ENCODE results near the gene SLC8A2.
"Not testable (repeated sequence)": the region's sequence is repeated elsewhere in the genome, so short reads cannot be mapped to it uniquely, and the experiment has no call there.

The SLC8A2 gene

DNA sequence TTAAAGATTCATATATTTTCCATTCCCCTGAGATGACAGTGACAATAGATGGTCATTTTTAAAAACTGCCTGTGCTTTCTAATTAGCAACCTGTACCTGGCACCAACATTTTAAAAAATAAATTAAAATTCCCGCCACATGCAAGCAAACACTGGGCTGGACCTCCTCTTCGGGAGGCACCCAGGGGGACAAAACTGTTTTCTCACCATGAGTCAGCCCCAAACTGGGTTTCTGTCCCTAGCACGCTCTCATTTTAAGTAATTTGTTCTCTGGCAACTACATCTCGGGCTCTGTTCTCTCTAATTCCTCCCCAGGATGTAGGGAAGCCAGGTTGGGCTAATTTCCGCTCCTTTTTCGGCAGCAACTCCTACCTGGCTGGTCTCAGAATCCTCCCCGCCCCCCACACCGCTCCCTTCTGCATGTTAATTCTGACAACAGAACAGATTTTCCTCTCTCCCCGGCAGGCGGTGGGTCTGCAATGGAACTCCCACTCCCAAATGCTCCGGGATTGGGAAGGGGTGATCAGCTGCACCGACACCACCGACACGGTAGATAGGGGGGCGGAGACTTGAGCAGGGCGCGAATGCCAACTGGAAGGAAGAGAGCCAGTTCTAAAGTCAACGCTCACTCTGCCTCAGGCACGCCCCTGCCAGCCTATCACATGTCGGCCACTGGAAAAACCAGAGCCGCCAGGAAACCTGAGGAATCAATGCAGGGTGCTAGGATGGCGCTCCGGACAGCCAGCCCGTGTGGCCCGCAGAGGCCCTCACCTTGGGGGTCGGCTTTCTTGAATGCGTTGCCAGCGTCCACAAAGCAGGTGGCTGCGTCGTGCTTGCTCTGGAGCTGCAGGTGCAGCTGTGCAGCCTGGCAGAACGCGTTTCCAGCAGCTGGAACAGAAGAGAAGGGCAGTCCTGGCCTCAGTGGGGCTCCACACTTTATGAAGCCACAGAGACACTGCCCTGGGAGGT lies 28.5 kb upstream of the SLC8A2 start:
- no peak for DNase-seq

DNA sequence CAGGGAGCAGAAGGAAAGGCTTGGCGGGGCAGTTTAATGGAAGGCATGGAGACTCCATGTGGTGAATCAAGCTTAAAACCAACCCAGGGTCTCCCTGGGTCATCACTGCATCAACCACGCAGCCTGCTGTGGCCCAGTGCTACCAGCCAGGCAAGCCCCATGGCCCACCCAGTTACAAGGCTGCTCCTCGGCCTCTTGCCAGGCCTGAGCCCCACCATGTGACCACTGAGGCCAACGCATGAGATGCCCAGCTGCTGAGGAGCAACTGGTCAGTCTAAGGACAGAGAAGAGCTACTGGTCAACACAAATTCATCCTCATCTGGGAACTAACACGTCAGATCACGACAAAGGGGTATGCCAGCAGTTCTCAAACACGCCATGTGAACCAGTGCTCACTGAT lies 27.7 kb upstream of the SLC8A2 start:
- DNase-seq = no peak

DNA sequence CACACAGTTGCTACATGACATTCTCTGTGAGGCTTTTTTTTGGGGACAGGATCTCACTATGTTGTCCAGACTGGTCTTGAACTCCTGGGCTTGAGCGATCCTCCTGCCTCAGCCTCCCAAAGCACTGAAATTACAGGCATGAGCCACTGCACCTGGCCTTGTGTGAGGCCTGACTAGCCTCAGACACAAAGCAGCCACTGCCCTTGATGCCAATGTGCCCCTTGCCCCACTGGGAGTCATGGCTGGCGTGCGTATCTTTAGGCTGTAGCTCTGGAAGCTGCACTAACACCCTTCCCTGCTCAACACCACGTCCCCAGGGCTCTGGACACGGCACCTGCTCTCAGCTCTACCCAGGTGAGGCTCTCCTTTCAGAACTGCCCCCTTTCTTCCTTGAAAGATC lies 26.9 kb upstream of the SLC8A2 start:
- DNase-seq = no peak

DNA sequence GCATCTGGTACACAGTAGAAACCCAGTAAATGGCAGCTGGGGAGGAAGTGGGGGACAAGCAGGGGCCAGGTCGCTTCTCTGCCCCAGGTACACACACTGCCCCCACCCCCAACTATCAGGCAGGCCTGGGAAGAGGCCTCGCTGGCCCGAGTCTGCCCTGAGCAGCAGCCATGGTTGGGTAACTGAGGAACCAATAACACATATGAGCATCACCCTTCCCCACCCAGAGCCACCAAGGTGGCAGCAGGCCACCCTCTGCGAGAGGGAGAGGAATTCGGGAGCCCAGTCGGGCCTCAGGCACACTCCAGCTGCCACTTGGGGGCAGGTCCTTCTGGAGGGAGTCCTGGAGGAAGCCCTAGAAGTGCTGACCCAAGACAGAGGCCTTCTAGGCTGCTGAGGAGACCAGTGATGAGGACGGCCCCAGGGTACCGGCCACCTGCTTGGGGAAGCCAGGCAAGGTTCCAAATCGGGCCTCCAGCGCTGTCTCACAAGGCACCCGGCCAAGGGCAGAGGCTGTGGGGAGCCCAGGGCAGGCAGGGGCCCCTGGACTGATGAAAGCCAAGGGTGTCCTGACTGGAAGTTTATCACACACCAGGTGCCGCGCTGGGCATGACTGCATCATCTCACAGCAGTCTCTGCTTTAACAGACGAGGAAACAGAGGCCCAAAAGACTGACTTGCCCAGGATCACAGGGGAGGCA lies 26.3 kb upstream of the SLC8A2 start:
- no peak for DNase-seq

DNA sequence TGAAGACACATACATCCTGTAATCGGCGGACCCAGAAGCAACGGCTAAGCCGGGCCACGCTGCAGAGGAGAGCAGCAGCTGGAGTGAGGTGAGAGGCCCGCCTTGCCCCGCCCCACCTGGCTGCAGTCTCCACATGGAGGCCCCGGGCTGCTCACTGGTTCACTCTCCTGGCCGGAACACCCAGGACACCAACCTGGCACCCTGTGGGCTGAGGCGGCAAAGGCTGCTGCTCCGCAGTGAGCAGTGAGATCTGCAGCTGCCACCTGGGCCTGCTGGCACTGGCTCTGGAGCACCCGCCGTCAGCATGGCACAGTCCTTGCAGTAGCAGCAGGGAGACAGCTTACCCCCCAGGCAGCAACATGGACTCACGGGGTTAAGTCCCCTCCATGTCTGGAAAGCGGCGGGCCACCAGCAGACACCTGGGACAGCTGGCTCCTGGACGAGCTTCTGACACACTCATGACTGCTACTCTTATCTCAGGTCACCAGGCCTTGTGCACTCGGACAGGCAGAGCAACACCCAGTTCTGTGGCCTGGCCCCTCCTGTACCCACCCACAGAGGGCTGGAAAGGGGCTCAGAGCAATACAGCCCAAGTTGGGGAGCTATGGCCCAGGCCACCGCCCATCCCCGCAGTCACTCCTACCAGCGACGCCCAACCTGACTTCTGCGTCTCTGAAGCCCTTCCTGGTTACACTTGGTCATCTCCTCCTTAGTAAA lies 25.5 kb upstream of the SLC8A2 start:
- peak; percentile 30 for DNase-seq

DNA sequence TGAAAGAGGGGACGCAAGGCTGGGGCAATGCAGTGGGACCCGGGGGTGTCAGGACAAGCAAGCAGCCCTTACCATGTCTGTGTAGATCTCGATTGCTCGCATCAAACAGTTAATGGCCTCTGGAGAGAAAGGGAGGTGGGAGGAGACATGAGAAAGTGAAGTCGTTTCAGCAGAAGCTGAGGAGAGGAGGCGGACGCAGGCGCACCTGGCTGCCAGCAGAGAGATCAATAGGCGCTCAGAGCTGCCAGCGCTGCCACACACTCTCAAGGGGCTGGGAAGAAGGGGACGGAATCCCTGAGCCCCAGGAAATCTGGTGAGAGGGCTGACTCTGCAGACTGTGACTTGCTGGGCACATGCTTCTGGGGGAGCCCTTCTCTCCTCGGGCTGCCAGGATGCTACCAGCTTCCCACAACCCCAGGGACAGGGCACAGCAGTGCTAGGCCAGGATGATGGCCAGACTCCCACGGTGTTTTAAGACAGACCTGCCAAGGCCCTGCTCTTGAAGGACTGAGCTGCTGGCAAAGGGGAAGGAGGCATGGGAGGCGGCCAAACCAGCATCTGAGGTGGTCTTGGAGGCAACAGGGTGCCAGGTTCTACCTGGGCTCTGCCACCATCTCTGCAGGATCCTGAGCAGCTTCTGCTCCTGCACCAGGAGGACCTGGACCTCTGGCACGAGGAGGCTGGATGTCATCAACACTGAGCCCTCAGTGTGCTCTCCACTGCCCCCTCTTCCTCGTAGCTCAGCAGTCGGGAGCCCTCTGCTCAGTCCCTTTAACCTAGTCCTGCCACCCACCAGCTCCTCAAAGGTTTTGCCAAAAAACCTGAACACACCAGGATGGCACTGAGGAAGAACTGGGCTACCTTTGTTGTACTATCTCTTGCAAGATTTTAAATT lies 24.0 kb upstream of the SLC8A2 start:
- DNase-seq = no peak

DNA sequence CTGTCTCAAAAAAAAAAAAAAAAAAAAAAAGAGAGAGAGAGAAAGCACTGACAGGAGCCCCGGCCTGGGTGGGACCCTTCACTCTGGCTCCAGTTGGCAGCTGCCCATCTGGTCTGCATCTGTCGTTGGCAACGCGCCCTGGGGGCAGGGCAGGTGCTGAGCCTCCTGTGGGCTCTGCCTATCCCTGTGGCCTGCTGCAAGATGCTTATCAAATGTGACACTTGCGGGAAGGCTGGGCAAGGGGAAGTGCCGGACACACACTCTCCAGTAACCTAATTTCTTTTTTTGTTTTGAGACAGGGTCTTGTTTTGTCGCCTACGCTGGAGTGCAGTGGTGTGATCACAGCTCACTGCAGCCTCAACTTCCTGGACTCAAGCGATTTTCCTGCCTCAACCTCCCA lies 23.0 kb upstream of the SLC8A2 start:
- DNase-seq = no peak

DNA sequence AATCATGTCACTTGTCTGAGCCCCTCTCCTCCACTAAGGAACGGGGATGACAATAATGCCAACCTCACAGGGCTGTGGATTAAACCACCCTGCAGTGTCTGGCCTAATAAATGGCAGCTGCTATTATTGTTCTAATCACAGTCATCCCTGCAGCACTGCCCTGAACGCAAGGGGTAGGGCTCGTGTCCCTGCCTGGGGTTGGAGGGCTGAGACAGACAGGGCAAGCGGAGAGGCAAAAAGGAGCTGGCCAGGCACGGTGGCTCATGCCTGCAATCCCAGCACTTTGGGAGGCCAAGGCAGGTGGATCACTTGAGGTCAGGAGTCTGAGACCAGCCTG lies 22.5 kb upstream of the SLC8A2 start:
- no peak for DNase-seq

DNA sequence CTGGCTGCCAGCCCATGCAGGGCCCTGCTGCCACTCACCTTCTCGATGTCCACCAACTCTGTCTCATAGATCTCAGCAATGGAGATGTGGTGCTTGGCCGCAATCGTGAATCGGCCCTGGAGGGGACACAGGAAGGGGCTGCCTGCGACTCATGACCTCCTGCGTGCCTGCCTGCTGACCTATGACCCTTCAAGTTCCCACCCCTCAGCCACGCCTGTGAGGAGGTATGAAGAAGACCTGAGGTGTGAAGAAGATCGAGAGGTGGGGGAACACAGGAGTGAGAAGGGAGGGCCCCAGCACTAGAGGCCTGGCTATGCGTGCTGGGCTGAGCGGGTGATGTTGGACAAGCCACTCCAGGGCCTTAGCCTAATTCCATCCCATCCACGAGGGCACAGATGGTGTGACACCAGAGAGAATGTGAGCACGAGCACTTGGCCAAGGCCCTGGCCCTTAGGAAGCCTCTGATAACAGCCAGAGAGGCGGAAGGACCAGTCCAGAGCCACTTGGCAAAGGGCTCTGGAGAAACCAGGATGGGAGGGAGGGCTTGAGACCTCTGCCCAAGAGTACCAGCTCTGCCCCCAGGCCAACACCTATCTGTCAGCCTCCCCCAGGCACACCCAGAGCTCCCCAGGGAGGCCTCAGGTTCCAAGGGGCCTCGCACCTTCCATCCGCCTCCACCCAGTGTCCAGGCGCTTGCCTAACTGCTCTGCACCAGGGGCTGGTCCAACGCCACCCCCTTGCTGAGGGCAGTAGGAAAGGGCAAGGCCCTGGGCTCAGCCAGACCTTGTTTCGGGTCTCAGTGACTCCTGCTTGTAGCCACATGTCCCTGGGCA lies 21.9 kb upstream of the SLC8A2 start:
- no peak for DNase-seq

DNA sequence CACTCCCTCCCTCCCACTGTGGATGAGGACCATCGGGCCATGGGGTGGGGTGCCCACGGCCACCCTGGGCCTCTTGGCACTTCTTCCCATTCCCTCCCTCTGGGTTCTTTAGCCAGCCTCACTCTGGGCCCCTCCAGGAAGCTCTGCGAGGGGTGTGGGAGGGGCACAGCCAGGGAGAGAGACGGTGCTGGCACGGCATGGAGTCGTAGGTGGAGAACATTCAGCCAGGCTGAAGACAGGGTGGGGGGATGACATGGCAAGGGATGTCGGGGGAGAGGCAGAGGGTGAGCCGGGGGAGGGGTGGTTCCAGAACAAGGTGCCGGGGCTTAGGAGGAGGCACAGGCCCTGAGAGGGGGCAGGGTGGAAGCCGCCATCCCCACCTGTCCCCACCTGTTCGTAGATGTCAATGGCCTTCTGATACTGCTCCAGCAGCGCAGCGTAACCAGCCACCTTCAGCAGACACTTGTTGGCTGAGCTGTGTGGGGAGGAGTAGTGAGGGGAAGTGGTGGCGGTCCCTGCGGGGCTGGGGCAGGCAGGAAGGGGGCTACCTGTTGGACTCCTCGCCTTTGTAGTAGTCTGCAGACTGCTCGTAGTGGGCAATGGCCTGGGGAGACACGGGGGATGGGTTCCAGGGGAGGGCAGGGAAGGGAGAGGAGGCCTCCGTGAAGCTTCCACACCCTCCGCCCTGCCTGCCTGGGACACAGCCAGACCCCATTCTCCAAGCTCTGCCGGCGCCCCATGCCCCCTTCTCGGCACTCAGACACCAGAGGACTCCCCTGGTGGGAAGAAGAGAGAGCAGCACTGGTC lies 21.1 kb upstream of the SLC8A2 start:
- peak; percentile 21 for DNase-seq

DNA sequence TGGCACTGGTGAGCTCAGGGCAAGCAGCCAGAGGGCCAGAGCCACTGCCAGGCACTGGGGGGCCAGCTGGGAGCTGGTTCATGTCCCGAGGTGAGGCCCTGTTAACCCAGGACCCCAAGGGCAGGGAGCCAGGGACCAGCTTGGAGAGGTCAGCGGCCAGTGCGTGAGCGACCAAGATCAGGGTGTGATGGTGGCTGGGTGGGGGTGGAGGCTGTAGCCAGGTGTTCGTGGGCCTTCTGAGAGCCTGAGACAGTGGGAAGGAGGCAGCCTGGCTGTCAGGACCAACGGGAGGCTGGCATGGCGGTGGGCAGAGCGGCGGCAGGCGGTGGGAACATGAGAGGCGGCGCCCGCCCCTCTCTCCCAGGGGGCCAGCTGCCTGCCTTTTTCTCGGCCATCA lies 20.4 kb upstream of the SLC8A2 start:
- DNase-seq = no peak

DNA sequence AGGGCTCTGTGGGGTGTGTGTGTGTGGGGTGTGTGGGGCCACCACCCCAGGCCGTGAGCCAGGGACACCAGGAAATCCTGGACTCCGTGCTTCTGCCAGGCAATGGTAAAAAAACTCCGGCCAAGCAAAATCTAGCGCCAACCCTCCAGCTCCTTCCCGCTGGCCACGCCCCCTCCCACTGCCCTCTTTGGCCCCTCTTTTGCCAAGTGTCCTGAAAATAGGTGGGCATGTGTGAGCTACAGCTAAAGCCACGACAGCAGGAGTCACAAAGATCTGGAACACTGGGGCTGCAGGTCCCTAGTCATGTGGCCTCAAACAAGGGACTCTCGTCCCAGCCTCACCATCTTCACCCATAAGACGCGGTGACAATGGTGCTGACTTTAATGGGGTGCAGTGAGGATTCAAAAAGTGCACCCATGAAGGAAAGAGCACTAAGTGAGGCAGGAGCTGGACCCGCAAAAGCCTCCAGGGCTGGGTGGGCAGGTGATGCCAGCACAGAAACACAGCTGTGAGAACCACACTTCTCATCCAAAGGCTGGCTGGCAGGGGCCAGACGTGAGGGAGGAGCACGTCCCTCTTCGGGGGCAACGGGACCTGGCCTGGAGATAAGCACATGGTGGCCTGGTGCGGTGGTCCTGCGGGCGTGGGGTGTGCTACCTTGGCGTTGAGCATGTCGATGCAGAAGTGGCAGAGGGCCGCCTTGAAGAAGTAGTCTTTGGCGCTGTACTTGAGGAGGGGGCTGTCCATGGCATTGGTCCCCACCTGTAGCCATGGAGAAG lies 19.9 kb upstream of the SLC8A2 start:
- DNase-seq = no peak

DNA sequence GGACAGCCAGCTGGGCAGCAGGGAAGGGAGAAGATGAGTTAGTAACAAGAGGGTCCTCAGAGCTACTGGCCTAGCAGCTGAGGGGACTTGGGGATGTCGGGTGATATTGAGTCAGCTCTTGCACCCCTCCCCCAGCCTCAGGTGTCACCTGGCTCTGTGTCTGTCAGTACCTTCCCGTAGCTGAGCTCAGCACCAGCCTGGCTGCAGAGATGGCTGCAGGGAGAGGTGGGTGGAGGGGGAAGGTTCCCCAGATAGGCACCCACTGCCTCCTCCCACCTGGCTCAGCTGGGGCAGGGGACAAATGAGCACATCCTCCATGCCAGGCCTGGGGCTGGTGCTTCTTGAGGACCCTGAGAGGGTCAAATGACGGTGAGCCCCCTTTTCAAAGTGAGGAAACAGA lies 19.2 kb upstream of the SLC8A2 start:
- DNase-seq = no peak

DNA sequence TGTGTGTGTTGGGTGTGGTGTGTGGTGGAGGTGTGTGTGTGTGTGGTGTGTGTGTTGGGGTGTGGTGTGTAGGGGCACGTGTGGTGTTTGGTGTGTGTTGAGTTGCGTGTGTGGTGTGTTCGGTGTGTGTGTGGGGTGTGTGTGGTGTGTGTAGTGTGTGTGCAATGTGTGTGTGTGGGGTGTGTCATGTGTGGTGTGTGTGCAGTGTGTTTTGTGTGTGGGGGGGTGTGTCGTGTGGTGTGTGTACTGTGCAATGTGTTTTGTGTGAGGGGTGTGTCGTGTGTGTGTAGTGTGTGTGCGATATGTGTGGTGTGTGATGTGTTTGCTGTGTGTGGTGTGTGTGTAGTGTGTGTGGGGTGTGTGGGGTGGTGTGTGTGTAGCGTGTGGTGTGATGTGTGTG lies 18.3 kb upstream of the SLC8A2 start:
- no peak for DNase-seq

DNA sequence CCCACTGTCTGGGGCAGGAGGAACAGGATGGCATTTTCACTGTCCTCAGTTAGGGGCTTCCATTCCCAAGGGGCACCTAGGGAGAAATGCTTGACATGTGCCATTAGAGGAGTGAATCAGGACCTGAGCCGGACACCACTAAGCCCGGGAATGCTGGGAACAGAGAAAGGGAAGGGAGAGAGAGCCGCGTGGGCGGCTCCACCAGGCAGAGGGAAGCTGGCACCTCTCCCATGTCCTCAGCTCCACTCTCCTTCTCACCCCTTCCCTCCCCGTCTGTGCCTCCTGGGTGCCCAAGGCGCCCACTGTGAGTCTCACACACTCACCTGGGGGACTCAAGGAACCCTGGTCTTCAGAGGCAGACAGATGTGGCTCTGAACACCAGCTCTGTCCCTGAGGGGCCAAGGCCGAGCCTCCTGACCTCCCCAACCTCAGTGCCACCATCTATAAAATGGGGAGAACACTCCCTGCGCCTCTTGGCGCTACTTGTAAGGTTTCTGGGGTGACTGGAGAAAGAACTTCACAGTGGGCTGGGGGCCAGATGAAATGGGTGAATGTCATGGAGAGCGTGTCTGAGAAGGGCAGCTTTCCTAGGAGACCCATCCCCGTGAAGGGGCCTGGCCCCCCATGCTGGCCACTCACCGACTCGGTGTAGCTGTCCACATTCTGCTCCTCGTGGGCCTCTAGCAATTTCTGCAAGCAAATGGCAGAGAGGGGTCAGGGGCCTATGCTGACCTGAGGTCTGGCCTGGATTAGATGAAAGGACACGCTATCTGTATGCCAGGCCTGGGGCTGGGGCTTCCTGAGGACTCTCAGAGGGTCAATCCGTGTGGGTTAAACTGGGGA lies 17.6 kb upstream of the SLC8A2 start:
- DNase-seq = no peak

DNA sequence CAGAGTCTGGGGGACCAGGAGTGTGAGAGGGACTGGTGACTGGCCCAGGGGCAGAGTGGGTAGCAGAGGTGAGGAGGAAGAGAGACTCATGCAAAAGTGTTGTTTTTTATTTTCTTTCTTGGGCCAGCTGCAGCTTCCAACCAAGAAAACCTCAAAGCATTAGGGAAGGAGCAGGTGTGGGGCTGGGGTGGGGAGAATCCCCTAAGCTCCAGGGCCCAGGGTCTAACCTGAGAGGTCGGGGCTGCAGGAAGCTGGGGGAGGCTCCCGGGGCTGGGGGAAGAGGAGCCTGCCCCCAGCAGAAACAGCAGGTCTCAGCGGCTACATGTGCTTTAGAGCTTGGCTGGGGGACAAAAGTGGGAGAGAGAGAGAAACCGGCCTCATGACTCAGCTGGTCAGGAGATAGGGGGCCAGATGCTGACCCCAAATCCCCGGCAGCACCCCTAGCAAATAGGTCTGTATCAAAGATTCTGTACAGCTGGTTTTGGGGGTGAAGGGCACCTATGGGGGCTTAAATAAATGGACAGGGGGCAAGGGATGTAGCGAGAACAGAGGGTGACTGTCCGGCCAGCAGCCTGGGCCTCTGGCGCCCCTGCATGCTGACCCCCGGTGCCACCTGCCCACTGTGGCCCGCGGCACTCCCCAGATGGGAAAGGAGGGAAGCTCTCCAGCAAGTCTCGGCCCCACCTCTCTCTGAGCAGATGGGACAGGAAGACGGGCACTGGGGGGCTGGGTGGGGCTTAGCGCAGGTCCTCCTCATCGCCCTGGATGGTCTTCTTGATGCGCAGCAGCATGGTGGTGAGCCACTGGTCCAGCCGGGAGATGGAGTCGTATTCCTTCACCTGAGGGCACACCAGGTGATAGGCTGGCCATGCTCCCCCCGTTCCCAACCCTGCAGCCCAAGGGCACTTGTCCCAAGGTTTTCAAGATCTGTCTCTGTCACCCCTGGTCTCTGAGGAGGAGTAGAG lies 16.1 kb upstream of the SLC8A2 start:
- no peak for DNase-seq

DNA sequence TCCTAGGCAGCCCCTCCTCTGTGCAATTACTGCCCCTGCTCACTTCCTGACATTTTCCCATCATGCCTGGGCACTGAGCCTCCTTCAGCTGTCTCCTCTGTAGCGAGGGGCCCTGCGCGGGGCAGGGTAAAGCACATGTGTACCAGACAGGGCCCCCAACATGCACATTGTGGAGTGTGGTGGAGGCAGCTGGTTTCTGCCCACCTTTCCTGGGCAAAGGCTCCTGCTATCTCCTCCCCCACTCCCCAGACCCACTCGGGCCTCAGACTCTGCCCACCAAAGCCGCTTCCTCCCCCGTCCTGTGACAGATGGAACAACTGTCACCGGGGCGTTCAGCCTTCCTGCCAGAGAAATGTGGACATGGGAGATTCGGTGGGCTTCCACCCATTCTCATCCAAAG lies 15.2 kb upstream of the SLC8A2 start:
- no peak for DNase-seq

DNA sequence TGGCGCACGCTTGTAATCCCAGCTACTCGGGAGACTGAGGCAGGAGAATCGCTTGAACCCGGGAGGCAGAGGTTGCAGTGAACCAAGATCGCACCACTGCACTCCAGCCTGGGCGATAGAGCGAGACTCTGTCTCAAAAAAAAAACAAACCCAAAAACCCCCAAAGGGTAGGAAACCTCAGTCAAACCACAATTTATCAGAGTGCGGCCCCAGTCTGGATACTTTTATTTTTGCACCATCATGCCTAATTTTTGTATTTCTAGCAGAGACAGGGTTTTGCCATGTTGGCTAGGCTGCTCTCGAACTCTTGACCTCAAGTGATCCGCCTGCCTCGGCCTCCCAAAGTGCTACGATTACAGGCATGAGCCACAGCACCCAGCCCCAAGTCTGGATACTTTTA lies 14.5 kb upstream of the SLC8A2 start:
- not testable (repeated sequence) for DNase-seq
